Psoas muscle (tissue), 8 donors: ENCODE data around the gene SPRY4. TPM values are rescaled to one million over a fixed set of nuclear protein-coding genes. Genes with fewer than 3 reads are reported as not detected.
"Not testable (repeated sequence)": the region's sequence is repeated elsewhere in the genome, so short reads cannot be mapped to it uniquely, and the experiment has no call there.

Experiments used
- ATAC-seq, 4 donors: fragments of 200-7000 bp; cut with Tn5 transposase; one replicate each; pipeline ENCODE4 v1.9.1; 2020; ENCODE audit warnings: moderate library complexity in 3 of 4, mild to moderate bottlenecking in 2 of 4
- DNase-seq, 2 donors: peaks; one replicate each; pipeline ENCODE4 v3.0.0-alpha.2; 2020
- H3K27ac ChIP-seq: fragments of 200-600 bp; one replicate; pipeline ENCODE4 v1.8.0; 2022
- H3K27me3 ChIP-seq, 3 donors: fragments of 200-600 bp in 1 of 3; one replicate each; pipeline versions ENCODE4 v1.6.1 to v1.8.0; 2013 to 2022; ENCODE audit warnings: low read length in 2 of 3, mild to moderate bottlenecking in 2 of 3, moderate library complexity in 1 of 3; ENCODE audit not compliant: insufficient read depth in 3 of 3
- H3K36me3 ChIP-seq, 2 donors: fragments of 200-600 bp in 1 of 2; one replicate each; pipeline versions ENCODE4 v1.6.1 to v1.8.0; 2013 to 2022; ENCODE audit warnings: low read depth in 1 of 2, mild to moderate bottlenecking in 1 of 2, moderate library complexity in 1 of 2; ENCODE audit not compliant: insufficient read depth in 1 of 2
- H3K4me1 ChIP-seq: fragments of 200-600 bp; one replicate; pipeline ENCODE4 v1.8.0; 2022
- H3K4me3 ChIP-seq: fragments of 200-600 bp; one replicate; pipeline ENCODE4 v1.8.0; 2022; ENCODE audit warnings: mild to moderate bottlenecking
- H3K9me3 ChIP-seq: fragments of 200-600 bp; one replicate; pipeline ENCODE4 v1.8.0; 2022
- CTCF ChIP-seq: fragments of 200-600 bp; IDR thresholded peaks from one replicate; pipeline ENCODE4 v1.8.0; 2022; ENCODE audit warnings: antibody characterized with exemption
- WGBS, 3 donors: extraction: QIAGEN DNeasy Blood & Tissue Kit; methylation state at CpG; one replicate each; pipeline versions ENCODE4 v1.1.6 to v1.1.7; 2013; 5-methylcytosine and 5-hydroxymethylcytosine counted together
- intact Hi-C, 2 donors: fragments of 100-400 bp; cut with DNase I; formaldehyde crosslinking; loops; one replicate each; pipeline versions ENCODE4 v1.11.0 to v1.14.2; 2022
- polyA plus RNA-seq, 3 donors: library from polyadenylated mRNA; stranded (reverse); fragments of 200-250 nt; gene quantifications; one replicate each; pipeline ENCODE4 v1.2.3, GENCODE V29; 2013
- total RNA-seq, 4 donors: library from RNA; stranded (reverse); fragmentation: NEBNext Ultra II Directional in 2 of 4; extraction: Animal tissue kit (Norgen Biotek cat#: 25700) in 2 of 4; gene quantifications; one replicate each; pipeline versions ENCODE4 v1.2.1 to v1.2.4, GENCODE V29; 2021 to 2023
- donor health status: healthy with polysubstance abuse.
- donor health status: DM: no; HTN: no; CAD: no; lungs with moderate emphysema.
- donor health status: Bipolar disorder and iron deficiency.
- donor health status: healthy.
- donor health status: DM: yes; HTN: yes; CAD: no.
- donor health status: DM: no; HTN: no; CAD: no.
- donor health status: DM: no; HTN: no; CAD: no.
- donor health status: DM: yes; HTN: yes; CAD: no.

SPRY4 gene
- total and polyA plus RNA-seq, 7 donors: 1.0 to 8.0 (median 5.6) TPM

DNA sequence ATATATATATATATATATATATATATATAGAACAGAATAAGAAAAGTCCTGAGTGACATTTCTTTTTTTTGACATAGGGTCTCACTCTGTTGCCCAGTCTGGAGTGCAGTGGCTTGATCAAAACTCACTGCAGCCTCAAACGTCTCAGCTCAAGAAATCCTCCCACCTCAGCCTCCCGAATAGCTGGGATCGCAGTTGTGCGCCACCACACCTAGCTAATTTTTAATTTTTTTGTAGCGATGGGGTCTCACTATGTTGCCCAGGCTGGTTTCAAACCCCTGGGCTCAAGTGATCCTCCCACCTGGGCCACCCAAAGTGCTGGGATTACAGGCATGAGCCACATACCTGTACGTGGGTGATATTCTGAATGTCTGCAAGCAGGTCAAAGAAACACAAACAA lies 48.3 kb downstream of the SPRY4 start:
- Histone ChIP-seq H3K4me3 (no peak overlapping the region), H3K9me3 (no peaks in the 10 kb centered on the region), H3K27ac (no peak overlapping the region), H3K4me1 (no peaks in the 10 kb centered on the region), H3K36me3 (no peaks in the 10 kb centered on the region), H3K27me3 (no peaks in the 10 kb centered on the region)
- WGBS, 3 donors: 80 to 81% (median 81%) methylated on average over 6 of the region's 6 CpGs
- DNase-seq (no peak), ATAC-seq (no peak)
- intact Hi-C loops: no loop called here
- no peak for TF ChIP-seq CTCF

- TF ChIP-seq CTCF: no peak
- WGBS, 3 donors: 44 to 83% (median 72%) methylated on average over 3 of the region's 3 CpGs
- DNase-seq: no peak
- Histone ChIP-seq H3K9me3 (no peaks in the 10 kb centered on the region), H3K4me3 (no peak overlapping the region), H3K27ac (no peak overlapping the region), H3K27me3 (no peaks in the 10 kb centered on the region), H3K36me3 (no peaks in the 10 kb centered on the region), H3K4me1 (no peaks in the 10 kb centered on the region)
- intact Hi-C loops: no loop called here
- no peak for ATAC-seq
These were observed 49.3 kb downstream of the SPRY4 start for GRCh38 chr5:142275496-142275895.

- H3K4me3 ChIP-seq, intact Hi-C loops, ATAC-seq, DNase-seq, H3K9me3 ChIP-seq, H3K27ac ChIP-seq, H3K36me3 ChIP-seq, H3K4me1 ChIP-seq, H3K27me3 ChIP-seq: not testable (repeated sequence)
- 75 to 98% (median 77%) methylated on average over 5 of the region's 5 CpGs for WGBS, 3 donors
These were observed 52.2 kb downstream of the SPRY4 start for GRCh38 chr5:142272596-142272995.

- intact Hi-C loops, H3K27me3 ChIP-seq, H3K36me3 ChIP-seq, DNase-seq, H3K4me3 ChIP-seq, H3K4me1 ChIP-seq, ATAC-seq, H3K9me3 ChIP-seq, H3K27ac ChIP-seq: not testable (repeated sequence)
- 88 to 97% (median 92%) methylated on average over 4 of the region's 4 CpGs for WGBS, 3 donors
These were observed 60.7 kb downstream of the SPRY4 start for GRCh38 chr5:142264084-142264483.

DNA sequence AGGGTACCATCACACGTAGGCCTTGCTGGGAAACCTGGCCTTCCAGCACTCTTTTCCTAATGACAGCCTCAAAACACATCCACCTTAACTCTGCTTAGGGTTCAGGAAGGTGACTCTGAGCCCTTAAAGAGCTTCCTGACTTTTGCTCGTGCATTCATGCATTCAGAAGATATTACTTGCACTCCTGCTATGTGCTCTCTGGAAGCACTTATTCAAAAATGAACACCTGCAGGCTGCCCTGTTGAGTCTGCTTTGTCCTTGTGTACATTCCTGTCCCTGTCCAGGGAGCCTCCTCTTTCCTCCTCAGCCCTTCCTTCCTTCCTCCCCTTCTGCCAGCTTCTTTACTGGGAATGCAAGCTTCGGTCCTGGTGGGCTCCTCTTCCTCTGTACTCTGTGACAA lies 61.5 kb downstream of the SPRY4 start:
- H3K4me1 ChIP-seq: no peaks in the 10 kb centered on the region
- no peak overlapping the region for H3K4me3 ChIP-seq
- no peak for TF ChIP-seq CTCF
- ATAC-seq: no peak
- H3K27ac ChIP-seq: no peak overlapping the region
- DNase-seq: no peak
- H3K9me3 ChIP-seq: peaks cover 5% of the 10 kb centered on the region
- intact Hi-C loops: no loop called here
- peaks cover 0 to 2% (median 0%) of the 10 kb centered on the region in 3 donors for H3K27me3 ChIP-seq
- 65 to 75% (median 69%) methylated on average over 3 of the region's 3 CpGs for WGBS, 3 donors
- no peaks in the 10 kb centered on the region for H3K36me3 ChIP-seq

DNA sequence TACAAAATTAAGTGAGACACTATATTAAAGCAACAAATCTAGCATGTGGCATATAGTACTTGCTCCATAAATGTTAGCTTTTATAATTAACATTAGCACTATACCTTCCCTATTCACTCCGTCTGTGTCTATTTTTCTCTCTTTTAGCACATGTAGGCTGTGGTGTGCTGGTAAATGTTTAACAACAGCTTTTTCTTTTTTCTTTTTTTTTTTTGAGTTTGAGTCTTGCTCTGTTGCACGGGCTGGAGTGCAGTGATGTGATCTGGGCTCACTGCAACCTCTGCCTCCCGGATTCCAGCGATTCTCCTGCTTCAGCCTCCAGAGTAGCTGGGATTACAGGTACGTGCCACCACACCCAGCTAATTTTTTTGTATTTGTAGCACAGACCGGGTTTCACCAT lies 62.1 kb downstream of the SPRY4 start:
- Histone ChIP-seq H3K36me3 (no peaks in the 10 kb centered on the region), H3K9me3 (peaks cover 5% of the 10 kb centered on the region), H3K4me3 (no peak overlapping the region), H3K27ac (no peak overlapping the region), H3K4me1 (no peaks in the 10 kb centered on the region), H3K27me3 (peaks cover 0 to 2% (median 0%) of the 10 kb centered on the region in 3 donors)
- WGBS, 3 donors: 89 to 95% (median 91%) methylated on average over 6 of the region's 6 CpGs
- no peak for TF ChIP-seq CTCF
- intact Hi-C loops: no loop called here
- ATAC-seq: no peak
- DNase-seq: no peak
